HepG2 (cell line): ENCODE measurements around the gene PHKB. TPM values are rescaled to one million over a fixed set of nuclear protein-coding genes. Genes with fewer than 3 reads are reported as not detected.

ENCODE experiments used
- ATAC-seq: fragments of 200-7000 bp; cut with Tn5 transposase; 3 replicates; pipeline ENCODE4 v1.9.1; 2020; ENCODE audit warnings: mild to moderate bottlenecking, moderate library complexity
- BruUV-seq: library from RNA; stranded (reverse); fragments of 400-500 nt; replicated peaks from 2 replicates; lab custom pipeline; 2021; lab: Mats Ljungman, UMichigan
- CTCF ChIA-PET: fragments of 300-600 bp; formaldehyde crosslinking; extraction: SDS; loops from one replicate; lab custom pipeline; 2021; ENCODE audit warnings: low total read pairs, inconsistent platforms, low intra/inter-chr PET ratio; lab: Yijun Ruan, JAX
- POLR2A ChIA-PET: fragments of 350-600 bp; sonication (Branson Sonifier 250); formaldehyde crosslinking; loops from one replicate; lab custom pipeline; 2020; ENCODE audit warnings: antibody characterized with exemption, inconsistent platforms; lab: Yijun Ruan, JAX
- DNase-seq: peaks from one replicate; pipeline ENCODE4 v3.0.0-alpha.2; 2015; ENCODE audit warnings: low spot score
- FAIRE-seq: peaks from 3 replicates; lab custom pipeline; 2011; peaks lifted over from hg19 to GRCh38; lab: Jason Lieb, UNC
- H2AFZ ChIP-seq: one replicate; pipeline ENCODE4 v1.6.1; 2011; ENCODE audit warnings: low read length, inconsistent platforms
- H3K27ac ChIP-seq: fragments of 300-600 bp; 3 replicates; pipeline ENCODE4 v1.8.0; 2011; ENCODE audit warnings: mixed run types, mild to moderate bottlenecking, mixed read lengths, low read length, inconsistent platforms; ENCODE audit not compliant: insufficient read depth; ENCODE audit errors: extremely low read length
- H3K27me3 ChIP-seq, 2 experiments: fragments of 200-600 bp in 1 of 2; 2 replicates in 1 of 2; 3 replicates in 1 of 2; pipeline versions ENCODE4 v1.6.0 to v1.8.0; 2011; ENCODE audit warnings: low read length in 2 of 2, mild to moderate bottlenecking in 2 of 2, moderate library complexity in 2 of 2, inconsistent platforms in 1 of 2; ENCODE audit not compliant: insufficient read depth in 2 of 2, control insufficient read depth in 1 of 2
- H3K36me3 ChIP-seq, 2 experiments: fragments of 200-600 bp in 1 of 2; replicated peaks in 1 of 2; 2 replicates in 1 of 2; 3 replicates in 1 of 2; pipeline versions ENCODE4 v1.5.1 to v1.8.0; 2011; ENCODE audit warnings: low read length in 2 of 2, inconsistent platforms in 1 of 2; ENCODE audit not compliant: insufficient read depth in 2 of 2, control insufficient read depth in 1 of 2
- H3K4me1 ChIP-seq: 2 replicates; pipeline ENCODE4 v1.5.1; 2012; ENCODE audit warnings: low read length, inconsistent platforms; ENCODE audit not compliant: insufficient read depth
- H3K4me2 ChIP-seq: 2 replicates; pipeline ENCODE4 v1.6.0; 2011; ENCODE audit warnings: low read depth, low read length, inconsistent platforms
- H3K4me3 ChIP-seq, 3 experiments: fragments of 200-600 bp in 1 of 3; sonication (generic), shearing (Covaris generic) in 1 of 3; replicated peaks in 1 of 3; 2 replicates each; pipeline ENCODE4 v1.5.1; 2011 to 2016; ENCODE audit warnings: low read length in 3 of 3, inconsistent platforms in 2 of 3, low read depth in 2 of 3, mild to moderate bottlenecking in 2 of 3, control low read depth in 1 of 3, mixed read lengths in 1 of 3; ENCODE audit not compliant: insufficient read depth in 1 of 3
- H3K79me2 ChIP-seq: one replicate; pipeline ENCODE4 v1.6.1; 2011; ENCODE audit warnings: low read length, inconsistent platforms; ENCODE audit not compliant: insufficient read depth
- H3K9ac ChIP-seq: 2 replicates; pipeline ENCODE4 v1.6.0; 2011; ENCODE audit warnings: mild to moderate bottlenecking, low read depth, low read length, inconsistent platforms; ENCODE audit not compliant: insufficient read depth
- H3K9me3 ChIP-seq: 2 replicates; pipeline ENCODE4 v1.5.1; 2012; ENCODE audit warnings: mild to moderate bottlenecking, low read length
- H4K20me1 ChIP-seq: 2 replicates; pipeline ENCODE4 v1.6.0; 2011; ENCODE audit warnings: inconsistent platforms, mild to moderate bottlenecking, low read length, moderate library complexity; ENCODE audit not compliant: insufficient read depth
- CC2D1A ChIP-seq: sonication (generic); formaldehyde crosslinking; IDR thresholded peaks from 2 replicates; pipeline ENCODE4 v1.8.1; 2023; ENCODE audit warnings: mild to moderate bottlenecking, missing genetic modification reagents
- DNMT3B ChIP-seq: conservative IDR thresholded peaks from 2 replicates; pipeline ENCODE4 v1.6.1; 2016; ENCODE audit warnings: missing biosample characterization, control low read depth
- ELF3 ChIP-seq: IDR thresholded peaks from 2 replicates; pipeline ENCODE4 v1.6.1; 2016; ENCODE audit warnings: missing genetic modification reagents, missing compliant biosample characterization
- FOXA3 ChIP-seq: IDR thresholded peaks from 2 replicates; pipeline ENCODE4 v1.6.1; 2016; ENCODE audit warnings: missing genetic modification reagents, missing compliant biosample characterization
- GABPA ChIP-seq, 2 experiments: IDR thresholded peaks; 2 replicates each; pipeline ENCODE4 v1.6.1; 2011 to 2016; ENCODE audit warnings: low read depth in 2 of 2, low read length in 1 of 2, missing biosample characterization in 1 of 2, missing genetic modification characterization in 1 of 2
- KMT2B ChIP-seq: IDR thresholded peaks from 2 replicates; pipeline ENCODE4 v1.6.1; 2016; ENCODE audit warnings: missing genetic modification reagents, missing compliant biosample characterization
- POLR2AphosphoS5 ChIP-seq: IDR thresholded peaks from 2 replicates; pipeline ENCODE4 v1.6.1; 2012; ENCODE audit warnings: low read depth, low read length
- RAD51 ChIP-seq: fragments of 450-650 bp; IDR thresholded peaks from 2 replicates; pipeline ENCODE4 v1.6.1; 2016; ENCODE audit warnings: borderline replicate concordance
- SETDB1 ChIP-seq: sonication (generic); formaldehyde crosslinking; IDR thresholded peaks from 2 replicates; pipeline ENCODE4 v1.5.1; 2020; ENCODE audit warnings: missing genetic modification reagents, mild to moderate bottlenecking, borderline replicate concordance
- SP2 ChIP-seq: sonication (generic); formaldehyde crosslinking; IDR thresholded peaks from 2 replicates; pipeline ENCODE4 v1.5.1; 2020; ENCODE audit warnings: mild to moderate bottlenecking, missing genetic modification reagents
- THAP8 ChIP-seq: sonication (generic); formaldehyde crosslinking; IDR thresholded peaks from 2 replicates; pipeline ENCODE4 v1.5.1; 2020; ENCODE audit warnings: missing genetic modification reagents, mild to moderate bottlenecking, borderline replicate concordance
- ZFP37 ChIP-seq: sonication (generic); formaldehyde crosslinking; IDR thresholded peaks from 2 replicates; pipeline ENCODE4 v1.4.0; 2020; ENCODE audit warnings: missing genetic modification reagents, borderline replicate concordance
- ZNF383 ChIP-seq: sonication (generic); formaldehyde crosslinking; IDR thresholded peaks from 2 replicates; pipeline ENCODE4 v1.4.0; 2020; ENCODE audit warnings: missing genetic modification reagents, mild to moderate bottlenecking, borderline replicate concordance
- ZNF644 ChIP-seq: IDR thresholded peaks from 2 replicates; pipeline ENCODE4 v1.6.1; 2016; ENCODE audit warnings: low read depth
- WGBS: methylation state at CpG from one replicate; pipeline ENCODE4 v1.1.6; 2017; ENCODE audit warnings: low lambda C conversion rate; 5-methylcytosine and 5-hydroxymethylcytosine counted together
- in situ Hi-C: cut with HindIII; loops from 2 replicates; pipeline ENCODE4 v1.10.0; 2017; ENCODE audit warnings: low pct_unique_long_range_greater_than_20kb; ENCODE audit not compliant: extremely low pct_ligation_motif_present
- intact Hi-C: fragments of 100-400 bp; cut with micrococcal nuclease; formaldehyde crosslinking; loops from one replicate; pipeline ENCODE4 v1.10.0; 2022; ENCODE audit not compliant: unreplicated experiment
- polyA plus RNA-seq, 8 experiments: library from polyadenylated mRNA; depleted of rRNA in 3 of 8; stranded (reverse) in 7 of 8; unstranded in 1 of 8; fragments of >200 nt; fragmentation: Illumina TruSeq in 4 of 8; extraction: Trizol in 4 of 8; gene quantifications; 2 replicates each; pipeline versions ENCODE4 v1.2.1 to v1.2.3, GENCODE V29; 2011 to 2016; ENCODE audit warnings: low read depth in 4 of 8, missing spikeins in 1 of 8, mixed read lengths in 1 of 8; ENCODE audit not compliant: insufficient read depth in 1 of 8
- total RNA-seq, 5 experiments: library from RNA; depleted of rRNA; stranded (reverse); fragments of >200 nt; fragmentation: Illumina TruSeq; extraction: Trizol; gene quantifications; 2 replicates each; pipeline ENCODE4 v1.2.3, GENCODE V29; 2016; ENCODE audit warnings: low read depth in 1 of 5
- TF ChIP-seq, protein P1 (sequence below): IDR thresholded peaks from 2 replicates; pipeline ENCODE4 v1.6.1; 2018; ENCODE audit warnings: missing genetic modification reagents
- TF ChIP-seq, protein P2 (sequence below): sonication (generic); formaldehyde crosslinking; IDR thresholded peaks from 2 replicates; pipeline ENCODE4 v1.5.1; 2020; ENCODE audit warnings: mild to moderate bottlenecking, missing genetic modification reagents, borderline replicate concordance

Gene PHKB
- total and polyA plus RNA-seq, 2 of the 13 experiments (the other 11 are each of a cell fraction or from before 2014, with no cell fraction given), result 66.0 to 80.8 TPM

GRCh38 chr16:47492428-47493377 is 31.6 kb downstream of the PHKB start:
- Histone ChIP-seq H3K27me3 (no peaks in the 10 kb centered on the region), H4K20me1 (no peaks in the 10 kb centered on the region), H3K79me2 (peaks cover 38% of the 10 kb centered on the region), H2AFZ (no peak overlapping the region), H3K4me1 (peaks cover 51% of the 10 kb centered on the region), H3K9me3 (no peaks in the 10 kb centered on the region), H3K4me3 (peak overlapping the region in 2 of 3 experiments; percentile 13 to 32; a peak in 2 of 6 replicates), H3K36me3 (peaks cover 0 to 5% of the 10 kb centered on the region in 2 experiments; a peak in 1 of 5 replicates), H3K9ac (no peak overlapping the region; the same call in 1 of the 2 replicates), H3K27ac (peak overlapping the region; percentile 65), H3K4me2 (peak overlapping the region; percentile 68)
- 62% methylated on average over 10 of the region's 10 CpGs for WGBS
- CTCF ChIA-PET, result no interaction called here
- in situ Hi-C loops, result no loop called here
- POLR2A ChIA-PET, result interaction anchor here (0.6 to 3.4 kb wide), 5 partner anchors 11 to 78 kb away, joined by 3 to 23 read pairs (median 3); partner anchors contain the start of genes ITFG1 and PHKB
- intact Hi-C loops, result loop anchor here (1.0 to 5.0 kb wide), 2 partner anchors 15 to 45 kb away; no protein-coding TSS in a partner anchor
- no TSS peak for BruUV-seq
- FAIRE-seq (peak; percentile 53), DNase-seq (peak; percentile 92), ATAC-seq (peak; percentile 100)
- TF ChIP-seq DNMT3B (CRISPR knock-in tag), result 0 out of 2 replicates have a peak, but pooled peaks have one; percentile 47
- TF ChIP-seq, protein P1, sequence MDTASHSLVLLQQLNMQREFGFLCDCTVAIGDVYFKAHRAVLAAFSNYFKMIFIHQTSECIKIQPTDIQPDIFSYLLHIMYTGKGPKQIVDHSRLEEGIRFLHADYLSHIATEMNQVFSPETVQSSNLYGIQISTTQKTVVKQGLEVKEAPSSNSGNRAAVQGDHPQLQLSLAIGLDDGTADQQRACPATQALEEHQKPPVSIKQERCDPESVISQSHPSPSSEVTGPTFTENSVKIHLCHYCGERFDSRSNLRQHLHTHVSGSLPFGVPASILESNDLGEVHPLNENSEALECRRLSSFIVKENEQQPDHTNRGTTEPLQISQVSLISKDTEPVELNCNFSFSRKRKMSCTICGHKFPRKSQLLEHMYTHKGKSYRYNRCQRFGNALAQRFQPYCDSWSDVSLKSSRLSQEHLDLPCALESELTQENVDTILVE (CRISPR knock-in tag), result peak; percentile 42; the same call in 1 of the 2 replicates
- TF ChIP-seq, protein P2, sequence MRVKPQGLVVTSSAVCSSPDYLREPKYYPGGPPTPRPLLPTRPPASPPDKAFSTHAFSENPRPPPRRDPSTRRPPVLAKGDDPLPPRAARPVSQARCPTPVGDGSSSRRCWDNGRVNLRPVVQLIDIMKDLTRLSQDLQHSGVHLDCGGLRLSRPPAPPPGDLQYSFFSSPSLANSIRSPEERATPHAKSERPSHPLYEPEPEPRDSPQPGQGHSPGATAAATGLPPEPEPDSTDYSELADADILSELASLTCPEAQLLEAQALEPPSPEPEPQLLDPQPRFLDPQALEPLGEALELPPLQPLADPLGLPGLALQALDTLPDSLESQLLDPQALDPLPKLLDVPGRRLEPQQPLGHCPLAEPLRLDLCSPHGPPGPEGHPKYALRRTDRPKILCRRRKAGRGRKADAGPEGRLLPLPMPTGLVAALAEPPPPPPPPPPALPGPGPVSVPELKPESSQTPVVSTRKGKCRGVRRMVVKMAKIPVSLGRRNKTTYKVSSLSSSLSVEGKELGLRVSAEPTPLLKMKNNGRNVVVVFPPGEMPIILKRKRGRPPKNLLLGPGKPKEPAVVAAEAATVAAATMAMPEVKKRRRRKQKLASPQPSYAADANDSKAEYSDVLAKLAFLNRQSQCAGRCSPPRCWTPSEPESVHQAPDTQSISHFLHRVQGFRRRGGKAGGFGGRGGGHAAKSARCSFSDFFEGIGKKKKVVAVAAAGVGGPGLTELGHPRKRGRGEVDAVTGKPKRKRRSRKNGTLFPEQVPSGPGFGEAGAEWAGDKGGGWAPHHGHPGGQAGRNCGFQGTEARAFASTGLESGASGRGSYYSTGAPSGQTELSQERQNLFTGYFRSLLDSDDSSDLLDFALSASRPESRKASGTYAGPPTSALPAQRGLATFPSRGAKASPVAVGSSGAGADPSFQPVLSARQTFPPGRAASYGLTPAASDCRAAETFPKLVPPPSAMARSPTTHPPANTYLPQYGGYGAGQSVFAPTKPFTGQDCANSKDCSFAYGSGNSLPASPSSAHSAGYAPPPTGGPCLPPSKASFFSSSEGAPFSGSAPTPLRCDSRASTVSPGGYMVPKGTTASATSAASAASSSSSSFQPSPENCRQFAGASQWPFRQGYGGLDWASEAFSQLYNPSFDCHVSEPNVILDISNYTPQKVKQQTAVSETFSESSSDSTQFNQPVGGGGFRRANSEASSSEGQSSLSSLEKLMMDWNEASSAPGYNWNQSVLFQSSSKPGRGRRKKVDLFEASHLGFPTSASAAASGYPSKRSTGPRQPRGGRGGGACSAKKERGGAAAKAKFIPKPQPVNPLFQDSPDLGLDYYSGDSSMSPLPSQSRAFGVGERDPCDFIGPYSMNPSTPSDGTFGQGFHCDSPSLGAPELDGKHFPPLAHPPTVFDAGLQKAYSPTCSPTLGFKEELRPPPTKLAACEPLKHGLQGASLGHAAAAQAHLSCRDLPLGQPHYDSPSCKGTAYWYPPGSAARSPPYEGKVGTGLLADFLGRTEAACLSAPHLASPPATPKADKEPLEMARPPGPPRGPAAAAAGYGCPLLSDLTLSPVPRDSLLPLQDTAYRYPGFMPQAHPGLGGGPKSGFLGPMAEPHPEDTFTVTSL (CRISPR knock-in tag), result peak; percentile 68; the same call in 1 of the 2 replicates
- no peak for TF ChIP-seq CC2D1A (CRISPR knock-in tag)
- TF ChIP-seq ZNF383 (CRISPR knock-in tag), result peak; percentile 67; the same call in 1 of the 2 replicates
- TF ChIP-seq ELF3, result peak; percentile 87
- no peak for TF ChIP-seq THAP8 (CRISPR knock-in tag)
- no peak for TF ChIP-seq GABPA (IDR thresholded peaks at IDR 0.05; ENCODE audit: low read depth, low read length)
- peak; percentile 74 for TF ChIP-seq GABPA (CRISPR knock-in tag; IDR thresholded peaks at IDR 0.05; ENCODE audit: low read depth)
- TF ChIP-seq SETDB1 (CRISPR knock-in tag), result no peak
- TF ChIP-seq ZFP37 (CRISPR knock-in tag), result 0 out of 2 replicates have a peak, but pooled peaks have one; percentile 48
- no peak for TF ChIP-seq SP2 (CRISPR knock-in tag)
- TF ChIP-seq POLR2AphosphoS5, result peak; percentile 60
- peak; percentile 44; the same call in 1 of the 2 replicates for TF ChIP-seq KMT2B (CRISPR knock-in tag)
- TF ChIP-seq RAD51, result no peak
- TF ChIP-seq FOXA3, result peak; percentile 76
- peak; percentile 95 for TF ChIP-seq ZNF644 (CRISPR knock-in tag)
